A549 treated with CORT108297 at 1 μM for 4 hours (cell line): Measurements from ENCODE around the gene CBX8. TPM values are rescaled to one million over a fixed set of nuclear protein-coding genes. Genes with fewer than 3 reads are reported as not detected.

Source experiments
- total RNA-seq: library from RNA; stranded (reverse); fragments of 200-300 nt; extraction: Qiagen RNA extraction; gene quantifications from 5 replicates; pipeline ENCODE4 v1.2.3, GENCODE V29; 2022

CBX8 gene
- 11.5 to 22.3 TPM (median 21.0 TPM) in 5 replicates for total RNA-seq

GRCh38 chr17:79796763-79797491, at the start of gene CBX8:
TSS of gene CBX8 (minus strand) at chr17:79797077. CDS start at chr17:79796998, 79 bp downstream.

DNA sequence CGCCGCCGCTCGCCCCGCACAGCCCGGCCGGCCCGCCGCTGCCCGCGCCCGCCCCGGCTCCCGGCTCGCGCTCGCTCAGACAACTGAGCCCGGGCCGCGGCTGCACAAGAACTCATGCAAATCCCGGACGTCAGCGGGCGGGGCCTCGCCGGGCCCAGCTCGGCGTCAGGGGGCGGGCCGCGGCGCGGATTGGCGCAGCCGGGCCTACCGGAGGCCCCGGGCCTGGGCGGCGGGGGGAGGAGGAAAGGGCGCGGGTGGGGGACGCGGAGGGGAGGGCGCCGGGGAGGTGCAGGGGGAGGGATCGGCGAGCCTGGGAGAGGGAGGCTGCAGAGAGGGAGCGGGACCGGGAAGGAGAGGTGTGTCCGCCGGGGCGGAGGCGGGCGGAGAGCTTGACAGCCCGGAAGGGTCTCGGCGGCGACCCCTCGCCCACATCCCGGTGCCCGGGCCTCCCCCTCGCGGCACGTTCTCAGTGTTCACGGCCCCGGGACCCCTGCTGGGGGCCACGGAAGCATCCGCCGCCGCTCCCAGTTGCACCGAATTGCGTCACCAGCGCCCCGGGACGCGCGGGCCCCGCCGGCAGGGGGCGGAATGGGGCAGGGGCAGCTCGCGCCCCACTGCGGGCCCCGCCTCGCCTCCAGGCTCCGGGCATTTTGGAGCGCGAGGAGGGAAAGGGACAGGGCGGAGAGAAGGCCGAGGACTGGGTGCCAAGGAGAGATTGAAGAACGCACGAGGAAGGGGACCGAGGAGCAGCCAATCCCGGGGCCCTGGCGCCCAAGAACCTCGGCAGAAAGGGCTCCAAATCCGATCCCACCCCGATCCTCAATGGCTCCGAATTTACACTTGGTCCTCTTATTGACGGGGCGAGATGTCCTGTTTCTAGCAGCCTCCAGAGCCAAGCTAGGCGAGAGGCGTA, 42.7 kb upstream of the CBX8 start, which contains the start of gene CBX4:
CBX4 (minus strand) TSS at position 85 of the 913 bp plus-strand sequence. CDS start 189 bp downstream, outside the sequence.

GRCh38 chr17:79777894-79778503, 18.9 kb downstream of the CBX8 start, which contains the start of gene CBX2:
TSS of gene CBX2 (plus strand) at chr17:79778148. CDS start at chr17:79778236, 88 bp downstream.

Other genes starting within 250 kb of the CBX8 start
- 3.2 to 5.1 TPM (median 4.1 TPM) in 5 replicates for gene RBFOX3, start 186.0 kb downstream of the CBX8 start, total RNA-seq
- not detected in 5 replicates for gene ENPP7, start 66.1 kb downstream of the CBX8 start, total RNA-seq
- 13.5 to 20.9 TPM (median 19.1 TPM) in 5 replicates for gene CBX2, start 18.9 kb downstream of the CBX8 start, total RNA-seq
- gene CBX4, start 42.4 kb upstream of the CBX8 start, total RNA-seq = 27.0 to 36.2 TPM (median 34.5 TPM) in 5 replicates
- 6.0 to 11.2 TPM (median 8.9 TPM) in 5 replicates for gene TBC1D16, start 238.8 kb upstream of the CBX8 start, total RNA-seq
- 5.2 to 7.3 TPM (median 5.8 TPM) in 5 replicates for gene CCDC40, start 239.6 kb upstream of the CBX8 start, total RNA-seq